Motor neuron (in vitro differentiated cells): ENCODE measurements around the gene TMCO4. TPM values are rescaled to one million over a fixed set of nuclear protein-coding genes. Genes with fewer than 3 reads are reported as not detected.

ENCODE experiments used
- ATAC-seq, 8 experiments: fragments of 200-7000 bp; cut with Tn5 transposase; replicated peaks in 6 of 8; 2 replicates each; pipeline ENCODE4 v1.8.0; 2021; ENCODE audit warnings: mild to moderate bottlenecking in 8 of 8, moderate library complexity in 8 of 8
- H3K27ac ChIP-seq, 2 donors: fragments of 250-450 bp; sonication (Bioruptor Pico); 2 replicates each; pipeline ENCODE4 v1.9.0; 2021; ENCODE audit warnings: antibody characterized with exemption in 2 of 2, mild to moderate bottlenecking in 2 of 2, moderate library complexity in 1 of 2
- H3K4me1 ChIP-seq, 2 donors: fragments of 250-450 bp; sonication (Bioruptor Pico); replicated peaks in 1 of 2; 2 replicates each; pipeline ENCODE4 v1.6.1; 2021; ENCODE audit warnings: antibody characterized with exemption in 2 of 2, mild to moderate bottlenecking in 2 of 2, moderate library complexity in 1 of 2
- H3K4me3 ChIP-seq, 5 donors: fragments of 250-450 bp; sonication (Bioruptor Pico); 2 replicates each; pipeline ENCODE4 v1.9.0; 2021; ENCODE audit warnings: antibody characterized with exemption in 5 of 5, mild to moderate bottlenecking in 5 of 5, moderate library complexity in 4 of 5
- WGBS, 10 experiments: fragments of 450-650 bp; shearing (Covaris generic); methylation state at CpG; one replicate each; pipeline ENCODE4 v1.0.0; 2022; 5-methylcytosine and 5-hydroxymethylcytosine counted together
- in situ Hi-C, 9 experiments: fragments of 400-800 bp; cut with MboI; loops; one replicate each; pipeline ENCODE4 v1.15.0; 2021; ENCODE audit warnings: low sequenced_read_pairs in 9 of 9, low pct_unique_long_range_greater_than_20kb in 2 of 9; ENCODE audit not compliant: unreplicated experiment in 9 of 9
- total RNA-seq, 8 experiments: library from RNA; unstranded; fragments of 300-600 nt; gene quantifications; 2 replicates each; pipeline versions ENCODE4 v1.2.3 to v1.2.4, GENCODE V29; 2022

The TMCO4 gene
- total RNA-seq, 8 experiments from 2014 or later, result 0.14 to 12.3 (median 0.69) TPM

DNA sequence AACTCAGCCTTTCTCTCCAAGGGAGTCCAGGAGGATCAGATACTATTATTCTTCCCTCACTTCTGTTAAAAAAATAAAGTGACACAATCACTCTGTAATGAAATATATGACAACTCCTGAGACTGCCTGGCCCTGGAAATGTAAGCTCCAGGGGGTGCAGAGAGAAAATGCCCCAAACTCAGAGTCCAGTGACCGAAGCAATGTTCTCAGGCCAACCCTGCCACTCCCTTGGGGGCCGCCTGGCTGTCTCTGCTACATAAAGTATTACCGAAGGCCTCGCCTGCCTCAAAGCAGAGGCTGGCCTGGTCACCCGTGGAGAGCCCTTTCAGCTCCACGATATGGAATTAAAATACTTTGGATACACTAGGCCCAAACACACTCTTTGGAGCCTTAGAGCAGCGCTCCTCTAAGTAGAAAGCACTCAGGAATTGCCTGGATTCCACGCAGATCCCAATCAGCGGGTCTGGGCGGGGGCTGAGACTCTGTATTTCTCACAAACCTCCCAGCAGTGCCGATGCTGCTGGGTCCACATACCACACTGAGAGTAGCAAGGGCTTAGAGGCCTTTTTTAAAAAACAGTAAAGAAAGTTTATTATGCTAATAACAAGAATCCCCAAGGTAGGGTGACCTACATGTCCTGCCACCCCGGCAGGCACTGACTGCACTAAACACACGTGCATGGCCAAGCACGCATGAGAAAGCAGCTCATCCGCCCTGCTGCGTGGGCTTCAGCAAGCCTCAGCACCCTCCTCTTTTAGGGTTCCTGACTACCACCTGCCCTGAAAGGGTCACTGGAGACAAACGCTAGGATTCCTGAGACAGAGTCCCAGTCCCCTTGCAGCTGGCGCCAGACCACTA lies 31.1 kb downstream of the TMCO4 start:
- in situ Hi-C loops, result no loop called here
- ATAC-seq, result peak in 4 of 8 experiments; percentile 14 to 60 (median 42)
- 42 to 97% (median 64%) methylated on average over 1 to 18 of the region's 18 CpGs; no CpG with 5 or more reads in 1 of the 10 experiments for WGBS, 10 experiments
- Histone ChIP-seq H3K27ac (no peak overlapping the region), H3K4me3 (no peak overlapping the region), H3K4me1 (peaks cover 6% of the 10 kb centered on the region in 2 donors)

DNA sequence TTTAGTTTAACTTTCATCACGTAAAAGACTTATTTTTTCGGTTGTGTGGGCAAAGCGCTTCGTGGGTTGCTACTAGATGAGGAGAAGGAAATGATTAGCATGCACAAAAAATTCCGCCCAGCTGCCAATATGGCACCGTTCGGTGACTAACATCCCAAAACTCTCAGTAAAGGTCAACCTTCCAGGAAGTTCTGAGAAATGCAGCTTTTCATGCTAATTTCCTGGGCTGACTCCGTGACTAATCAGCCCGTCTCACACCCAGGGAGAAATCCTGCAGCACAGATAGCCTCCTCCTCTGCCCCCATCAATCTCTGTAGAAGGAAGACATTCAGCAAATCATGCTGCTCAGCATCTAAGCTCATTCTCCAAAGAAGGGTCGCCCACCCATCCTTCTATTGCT lies 34.1 kb downstream of the TMCO4 start:
- in situ Hi-C loops, result no loop called here
- ATAC-seq, result peak in 7 of 8 experiments; percentile 58 to 98 (median 77)
- no peak overlapping the region for H3K4me3 ChIP-seq

DNA sequence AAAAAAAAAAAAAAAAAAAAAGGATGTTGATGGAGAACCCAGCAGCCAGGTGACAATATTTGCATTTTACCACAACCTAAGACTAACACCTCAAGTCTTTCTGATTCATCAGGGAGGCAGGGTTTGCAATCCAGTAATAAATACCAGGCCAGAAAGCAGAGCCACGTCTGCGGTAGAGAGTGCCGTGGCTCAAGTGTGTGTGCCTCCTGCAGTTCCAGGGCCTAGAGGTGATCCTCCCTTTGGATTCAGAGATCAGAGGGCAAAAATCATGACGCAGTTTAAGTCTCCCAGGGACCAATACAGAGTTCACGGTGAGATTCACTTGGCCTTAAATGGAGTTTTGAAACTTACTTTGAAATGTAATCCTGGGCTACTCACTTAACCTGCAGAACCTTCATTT lies 34.9 kb downstream of the TMCO4 start:
- ATAC-seq, result no peak
- H3K27ac ChIP-seq, result no peak overlapping the region
- WGBS, 10 experiments, result 60 to 100% (median 84%) methylated on average over 1 to 5 of the region's 5 CpGs; no CpG with 5 or more reads in 1 of the 10 experiments

More for the DNA sequence above, 34.1 kb downstream of the TMCO4 start:
- WGBS, 10 experiments, result 0 to 61% (median 34%) methylated on average over 2 to 10 of the region's 10 CpGs; no CpG with 5 or more reads in 2 of the 10 experiments
- Histone ChIP-seq H3K27ac (no peak overlapping the region), H3K4me1 (peaks cover 6% of the 10 kb centered on the region in 2 donors)

DNA sequence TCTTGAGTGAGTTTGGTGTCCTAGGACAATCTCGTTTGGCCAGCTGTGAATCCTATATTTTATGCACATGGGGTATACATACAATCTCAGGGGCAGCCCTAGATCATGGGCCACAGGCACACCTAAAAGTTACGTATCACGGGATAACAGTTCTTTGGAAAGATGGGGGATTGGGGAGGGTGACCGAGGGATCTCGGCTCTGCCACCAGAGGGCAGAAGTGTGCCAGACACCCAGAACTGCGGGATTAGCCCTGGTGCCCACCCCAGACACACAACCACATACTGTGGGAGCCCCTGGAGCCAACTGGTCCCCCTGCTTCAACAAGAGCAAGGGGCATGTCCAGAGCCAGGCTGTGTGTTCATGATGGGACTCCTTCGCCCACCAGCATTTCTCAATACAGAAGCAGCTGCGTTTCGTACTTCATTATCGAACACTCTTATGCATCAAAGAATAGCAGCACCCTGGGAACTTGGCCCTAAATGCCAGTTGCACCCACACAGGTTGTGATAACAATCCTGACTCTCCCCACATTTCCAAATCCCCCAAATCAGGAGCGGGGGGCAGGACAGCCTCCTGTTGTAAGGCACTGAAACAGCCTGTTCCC lies 37.4 kb downstream of the TMCO4 start:
- Histone ChIP-seq H3K4me3 (no peak overlapping the region), H3K4me1 (peaks cover 0 to 4% of the 10 kb centered on the region in 2 donors), H3K27ac (no peak overlapping the region)
- WGBS, 10 experiments, result 35 to 94% (median 55%) methylated on average over 2 to 10 of the region's 11 CpGs; no CpG with 5 or more reads in 2 of the 10 experiments
- in situ Hi-C loops, result no loop called here
- ATAC-seq, result peak in 2 of 8 experiments; percentile 38 to 61

More for the DNA sequence above, 34.9 kb downstream of the TMCO4 start:
- H3K4me3 ChIP-seq, result no peak overlapping the region
- peaks cover 6% of the 10 kb centered on the region in 2 donors for H3K4me1 ChIP-seq
- in situ Hi-C loops, result no loop called here

DNA sequence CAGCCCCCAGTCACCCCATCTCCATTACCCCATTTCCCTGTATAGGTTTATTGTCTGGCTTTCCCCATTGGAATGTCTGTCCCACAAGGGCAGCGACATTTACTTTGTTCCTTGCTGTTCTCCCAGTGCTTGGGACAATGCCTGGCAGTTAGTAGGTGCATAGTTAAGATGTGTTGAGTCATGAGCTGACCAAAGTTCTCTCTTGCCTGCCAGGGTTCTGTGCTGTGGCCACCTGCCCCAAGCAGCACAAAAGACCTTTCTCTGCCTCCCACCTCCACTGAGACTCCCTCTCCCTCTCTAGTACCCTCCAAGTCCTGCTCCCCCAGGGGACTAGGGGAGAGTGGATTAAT lies 40.0 kb downstream of the TMCO4 start:
- 0 to 57% (median 17%) methylated on average over 1 of the region's 1 CpG; no CpG with 5 or more reads in 6 of the 10 experiments for WGBS, 10 experiments
- in situ Hi-C loops, result no loop called here
- ATAC-seq, result no peak

DNA sequence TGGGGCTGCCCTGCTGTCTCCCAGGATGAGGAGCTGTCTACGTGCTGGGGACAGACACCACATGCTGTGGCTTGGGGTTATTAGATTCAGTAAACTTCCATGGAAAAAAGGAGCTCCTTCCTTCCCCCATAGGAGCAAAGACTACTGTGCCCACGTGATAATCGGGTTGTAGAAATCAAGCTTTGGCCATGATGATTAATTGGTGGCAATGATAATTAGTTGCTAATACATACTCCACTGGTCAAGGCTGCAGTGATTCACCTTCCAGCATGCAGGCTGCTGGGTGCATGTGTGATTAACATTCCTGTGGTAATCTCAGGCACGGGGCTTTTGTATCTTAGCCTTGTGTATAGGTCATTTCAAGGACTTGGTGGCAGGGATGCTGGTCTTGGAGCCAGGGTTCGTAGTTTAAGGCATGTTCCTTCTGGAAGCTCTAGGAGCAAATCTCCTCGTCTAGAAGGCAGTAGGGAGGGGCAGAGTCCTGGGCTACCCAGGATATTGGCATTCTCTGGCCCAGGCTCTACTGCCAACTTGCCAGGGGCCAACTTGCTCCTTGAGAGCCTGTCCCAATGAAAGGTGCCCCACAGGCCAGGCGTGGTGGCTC lies 41.4 kb downstream of the TMCO4 start:
- H3K4me3 ChIP-seq, result no peak overlapping the region
- H3K27ac ChIP-seq, result no peak overlapping the region
- 0 to 65% (median 46%) methylated on average over 2 to 6 of the region's 7 CpGs; no CpG with 5 or more reads in 4 of the 10 experiments for WGBS, 10 experiments
- H3K4me1 ChIP-seq, result peaks cover 0 to 4% of the 10 kb centered on the region in 2 donors
- peak; percentile 50 to 92 (median 88) for ATAC-seq
- in situ Hi-C loops, result no loop called here

More for the DNA sequence above, 40.0 kb downstream of the TMCO4 start:
- Histone ChIP-seq H3K27ac (no peak overlapping the region), H3K4me3 (no peak overlapping the region), H3K4me1 (peaks cover 0 to 4% of the 10 kb centered on the region in 2 donors)

DNA sequence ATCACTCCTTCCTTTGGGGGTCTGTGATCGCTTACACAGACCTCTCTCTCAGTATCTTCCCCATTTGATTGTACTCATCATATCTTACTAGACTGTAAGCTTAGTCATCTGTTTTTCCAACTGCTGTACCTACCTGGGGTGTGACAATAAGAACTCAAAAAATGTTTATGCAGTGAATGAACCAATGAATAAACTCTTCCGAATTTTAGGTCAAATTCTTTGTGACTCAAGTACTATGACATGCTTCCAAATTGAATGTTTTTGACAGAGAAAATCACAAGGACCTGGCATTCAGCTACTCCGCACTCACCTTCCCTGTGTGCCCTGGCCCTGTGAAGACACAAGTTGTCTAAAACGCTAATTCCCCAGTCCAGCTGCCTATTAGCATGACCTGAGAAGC lies 42.1 kb downstream of the TMCO4 start:
- Histone ChIP-seq H3K4me3 (no peak overlapping the region), H3K4me1 (peaks cover 0 to 4% of the 10 kb centered on the region in 2 donors), H3K27ac (no peak overlapping the region)
- ATAC-seq, result no peak
- in situ Hi-C loops, result no loop called here
- WGBS, 10 experiments, result 50 to 92% (median 71%) methylated on average over 2 to 4 of the region's 4 CpGs; no CpG with 5 or more reads in 1 of the 10 experiments

DNA sequence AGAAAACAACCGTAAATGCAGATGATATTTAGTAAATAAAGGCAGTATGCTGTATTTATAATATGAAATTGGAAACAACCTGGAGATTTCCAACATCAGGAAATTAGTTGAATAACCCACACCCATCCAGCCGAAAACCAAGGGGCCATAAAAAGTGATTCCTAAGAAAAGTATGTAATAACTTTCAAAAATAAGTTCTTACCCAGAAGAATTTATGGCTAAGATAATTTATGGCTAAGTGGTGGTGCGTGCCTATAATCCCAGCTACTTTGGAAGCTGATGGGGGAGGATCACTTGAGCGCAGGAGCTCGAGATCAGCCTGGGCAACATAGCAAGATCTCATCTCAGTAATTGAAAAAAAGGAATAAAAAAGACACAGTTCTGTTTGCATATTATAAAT lies 43.2 kb downstream of the TMCO4 start:
- WGBS, 10 experiments, result 60 to 88% (median 83%) methylated on average over 4 to 5 of the region's 5 CpGs
- Histone ChIP-seq H3K27ac (no peak overlapping the region), H3K4me3 (no peak overlapping the region), H3K4me1 (peaks cover 0 to 4% of the 10 kb centered on the region in 2 donors)
- ATAC-seq, result no peak
- in situ Hi-C loops, result no loop called here

DNA sequence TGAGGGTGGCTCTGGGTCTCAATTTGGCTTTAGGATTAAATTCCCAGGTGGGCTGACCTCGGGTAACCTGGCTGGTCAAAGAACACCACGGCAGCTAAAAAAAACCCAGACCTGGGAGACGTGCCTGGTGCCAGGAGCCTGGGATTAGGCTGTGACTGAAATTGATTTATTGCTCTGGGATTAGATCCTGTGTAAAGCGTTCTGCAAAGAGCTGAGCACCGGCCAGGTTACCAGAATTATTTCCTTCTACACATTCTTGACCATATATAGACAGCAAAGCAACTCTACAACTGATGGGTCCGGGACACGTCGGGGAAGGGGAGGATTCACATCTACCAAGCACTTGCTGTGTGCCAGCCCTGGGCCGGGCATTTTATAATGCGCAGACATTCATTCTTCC lies 45.2 kb downstream of the TMCO4 start:
- WGBS, 10 experiments, result 29 to 100% (median 67%) methylated on average over 1 to 9 of the region's 10 CpGs; no CpG with 5 or more reads in 2 of the 10 experiments
- no peak overlapping the region for H3K4me3 ChIP-seq
- H3K27ac ChIP-seq, result no peak overlapping the region
- ATAC-seq, result no peak
- in situ Hi-C loops, result no loop called here
- H3K4me1 ChIP-seq, result peaks cover 0 to 4% of the 10 kb centered on the region in 2 donors

DNA sequence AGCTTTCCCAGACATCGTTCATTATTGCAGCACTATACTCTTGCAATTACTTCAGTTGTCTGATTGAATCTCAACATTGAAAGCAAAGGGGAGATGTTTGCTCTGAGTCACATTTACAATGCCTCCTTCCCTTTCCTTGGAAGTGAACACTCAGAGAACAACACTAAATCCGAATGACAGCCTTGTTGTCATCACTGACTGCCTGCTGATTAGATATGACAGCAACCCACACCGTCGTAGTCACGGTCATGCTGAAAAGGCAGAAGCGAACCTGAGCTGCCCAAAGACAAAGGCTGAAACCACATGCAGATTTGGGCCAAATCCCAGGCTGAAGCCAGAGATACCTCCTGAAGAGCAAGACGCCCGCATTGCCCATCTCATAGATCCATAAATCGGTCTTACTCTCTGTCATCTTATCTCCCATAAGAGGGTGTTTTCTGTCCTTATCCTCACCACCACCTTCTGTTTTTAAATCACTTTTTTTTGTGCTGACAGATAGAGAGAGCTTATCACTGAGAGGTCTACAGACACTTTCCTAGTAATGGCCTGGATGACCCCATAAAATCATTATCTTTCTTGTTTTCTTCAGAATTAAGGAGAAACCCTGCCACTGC lies 47.5 kb downstream of the TMCO4 start:
- peak in 4 of 8 experiments; percentile 22 to 86 (median 52) for ATAC-seq
- Histone ChIP-seq H3K27ac (no peak overlapping the region), H3K4me3 (no peak overlapping the region), H3K4me1 (no peaks in the 10 kb centered on the region)
- in situ Hi-C loops, result no loop called here
- 30 to 100% (median 79%) methylated on average over 2 to 8 of the region's 9 CpGs; no CpG with 5 or more reads in 1 of the 10 experiments for WGBS, 10 experiments

DNA sequence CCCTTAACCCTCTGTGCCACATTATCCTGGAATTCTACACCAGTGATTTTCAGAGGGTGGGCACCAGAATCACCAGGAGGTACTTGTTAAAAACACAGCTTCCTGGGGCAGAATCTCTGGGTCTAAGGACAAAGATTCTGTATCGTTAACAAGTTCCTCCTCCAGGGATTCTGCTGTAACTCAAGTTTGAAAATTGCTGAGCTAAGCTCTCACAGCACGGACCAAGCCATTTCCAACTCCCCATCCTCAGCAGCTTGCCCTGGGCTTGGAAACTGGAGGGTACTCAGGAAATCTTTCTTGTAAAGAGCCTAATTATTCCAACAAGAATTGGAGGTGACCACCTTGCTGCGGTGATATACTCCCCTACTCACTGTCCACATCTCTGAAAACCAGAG lies 48.8 kb downstream of the TMCO4 start:
- WGBS, 10 experiments, result 50 to 100% (median 77%) methylated on average over 1 to 3 of the region's 3 CpGs; no CpG with 5 or more reads in 4 of the 10 experiments
- ATAC-seq, result no peak
- Histone ChIP-seq H3K27ac (no peak overlapping the region), H3K4me1 (no peaks in the 10 kb centered on the region), H3K4me3 (no peak overlapping the region)
- in situ Hi-C loops, result no loop called here

DNA sequence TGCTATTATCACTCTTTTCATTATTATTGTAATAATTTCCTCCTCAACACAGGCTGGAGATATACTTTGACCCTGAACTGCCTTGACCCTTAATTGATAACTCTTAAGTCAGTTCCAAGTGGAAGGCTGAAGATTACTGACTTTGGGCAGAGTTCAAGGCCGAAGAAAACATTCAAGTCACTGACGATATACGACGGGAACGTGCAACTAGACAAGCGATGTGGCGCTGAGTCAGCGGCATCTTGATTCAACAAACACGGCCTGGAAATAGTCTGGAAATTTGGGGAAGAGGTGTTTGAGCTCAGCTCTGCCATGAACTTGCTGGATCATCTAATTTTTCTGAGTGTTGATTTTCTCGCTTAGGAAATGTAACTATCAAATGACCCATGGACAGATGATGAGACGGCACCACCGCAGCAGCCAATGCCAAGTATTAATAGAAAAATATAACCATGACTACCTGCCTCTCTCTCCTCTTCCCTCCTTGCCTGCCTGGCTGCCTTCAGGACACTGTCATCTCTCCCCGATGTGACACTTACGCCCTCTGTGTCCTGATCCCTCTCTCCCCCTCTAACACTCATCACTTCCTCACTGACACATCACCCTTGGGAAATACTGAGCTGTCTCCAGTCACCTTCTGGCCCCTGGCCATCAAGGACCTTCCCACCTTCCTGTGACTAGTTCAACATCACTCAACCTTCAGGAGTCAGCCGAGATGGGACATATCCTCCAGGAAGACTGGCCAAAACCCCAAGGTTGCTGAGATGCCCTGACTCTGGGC lies 49.4 kb downstream of the TMCO4 start:
- H3K4me1 ChIP-seq, result no peaks in the 10 kb centered on the region
- in situ Hi-C loops, result no loop called here
- 40 to 93% (median 82%) methylated on average over 2 to 15 of the region's 15 CpGs; no CpG with 5 or more reads in 2 of the 10 experiments for WGBS, 10 experiments
- no peak overlapping the region for H3K27ac ChIP-seq
- no peak overlapping the region for H3K4me3 ChIP-seq
- no peak for ATAC-seq
